Activated naive CD4-positive, alpha-beta T cell treated with anti-CD3 and anti-CD28 coated beads, Interleukin-2, amount 50 U/mL, for 24 hours (primary cell): ENCODE data around the gene GLIS2.

ENCODE experiments used
- H3K27ac Mint-ChIP-seq: one replicate; pipeline ENCODE4 v1.8.0; 2021; ENCODE audit warnings: mild to moderate bottlenecking, mixed read lengths
- H3K27me3 Mint-ChIP-seq: one replicate; pipeline ENCODE4 v1.8.0; 2021; ENCODE audit warnings: mixed read lengths
- H3K36me3 Mint-ChIP-seq: one replicate; pipeline ENCODE4 v1.8.0; 2021; ENCODE audit warnings: mixed read lengths
- H3K4me1 Mint-ChIP-seq: one replicate; pipeline ENCODE4 v1.8.0; 2021; ENCODE audit warnings: mixed read lengths
- H3K4me3 Mint-ChIP-seq: one replicate; pipeline ENCODE4 v1.8.0; 2021; ENCODE audit warnings: mild to moderate bottlenecking, mixed read lengths
- H3K9me3 Mint-ChIP-seq: one replicate; pipeline ENCODE4 v1.8.0; 2021; ENCODE audit warnings: mixed read lengths

Gene GLIS2

DNA sequence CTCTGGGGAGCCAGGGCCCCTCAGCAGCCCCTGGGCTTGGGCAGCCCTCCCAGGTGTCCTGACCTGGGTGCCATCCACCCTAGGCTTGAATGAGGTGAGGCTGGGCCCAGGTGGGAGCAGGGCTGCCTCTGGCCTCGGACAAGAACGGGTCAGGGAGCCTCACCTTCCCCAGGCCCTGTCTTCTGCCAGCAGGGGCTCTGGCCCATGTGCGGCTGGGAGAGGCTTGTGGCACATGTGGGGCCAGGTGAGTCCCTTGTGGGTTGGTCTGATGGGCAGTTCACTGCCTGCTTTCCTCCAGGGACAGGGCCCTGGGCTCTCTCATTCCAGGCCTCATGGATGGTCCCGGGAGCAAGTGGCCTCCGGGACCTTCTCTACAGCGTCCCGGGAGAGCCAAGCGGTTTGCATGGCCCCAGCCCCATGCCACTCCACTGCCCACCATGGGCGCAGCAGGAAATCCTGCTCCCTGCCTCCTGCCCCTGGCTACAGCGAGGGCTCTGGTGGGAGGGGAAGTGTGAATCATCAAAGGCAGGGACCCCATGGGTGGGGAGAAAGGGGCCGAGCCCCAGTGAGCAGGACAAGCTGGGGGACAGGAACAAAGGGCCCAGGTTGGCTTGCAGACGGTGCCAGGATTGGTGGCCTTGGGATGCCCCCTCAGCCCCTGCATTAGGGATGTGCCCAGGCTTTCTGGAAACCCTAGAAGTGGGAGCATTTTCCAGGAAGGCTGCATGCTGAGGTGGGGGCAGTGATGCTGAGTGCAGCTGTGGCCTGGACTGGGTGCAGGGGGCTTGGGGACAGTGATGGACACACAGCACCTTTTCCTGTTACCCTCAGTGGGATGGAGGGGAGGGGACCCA is 68.0 kb downstream of the GLIS2 start:
- no peaks in the 10 kb centered on the region for H3K9me3 Mint-ChIP-seq

DNA sequence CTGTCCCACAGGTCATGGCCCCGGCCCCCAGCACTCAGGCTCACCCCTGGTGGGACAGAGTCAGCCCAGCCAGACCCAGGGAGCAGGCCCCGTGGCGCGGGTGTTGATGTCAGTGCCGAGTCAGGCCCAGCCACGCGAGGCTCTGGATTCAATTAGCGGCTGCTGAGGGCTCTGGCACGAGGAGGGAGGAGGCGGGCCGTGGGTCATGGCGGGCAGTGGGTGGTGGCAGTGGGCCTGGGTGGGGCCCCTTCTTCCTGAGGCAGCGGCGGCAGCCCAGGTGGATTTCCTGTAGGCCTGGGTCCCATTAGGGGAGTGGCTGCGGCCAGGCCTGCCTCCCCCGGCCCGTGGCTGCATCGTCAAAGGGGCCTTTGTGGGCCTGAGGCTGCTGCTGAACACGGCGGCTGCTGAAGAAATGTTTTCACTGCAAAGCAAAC is 68.7 kb downstream of the GLIS2 start:
- no peak overlapping the region for H3K27ac Mint-ChIP-seq
- no peaks in the 10 kb centered on the region for H3K27me3 Mint-ChIP-seq
- H3K4me1 Mint-ChIP-seq, result no peaks in the 10 kb centered on the region
- H3K4me3 Mint-ChIP-seq, result no peak overlapping the region
- no peaks in the 10 kb centered on the region for H3K9me3 Mint-ChIP-seq
- no peaks in the 10 kb centered on the region for H3K36me3 Mint-ChIP-seq

More for the DNA sequence above, 68.0 kb downstream of the GLIS2 start:
- Mint-ChIP-seq H3K27me3 (no peaks in the 10 kb centered on the region), H3K27ac (no peak overlapping the region), H3K4me3 (no peak overlapping the region), H3K36me3 (no peaks in the 10 kb centered on the region), H3K4me1 (no peaks in the 10 kb centered on the region)

DNA sequence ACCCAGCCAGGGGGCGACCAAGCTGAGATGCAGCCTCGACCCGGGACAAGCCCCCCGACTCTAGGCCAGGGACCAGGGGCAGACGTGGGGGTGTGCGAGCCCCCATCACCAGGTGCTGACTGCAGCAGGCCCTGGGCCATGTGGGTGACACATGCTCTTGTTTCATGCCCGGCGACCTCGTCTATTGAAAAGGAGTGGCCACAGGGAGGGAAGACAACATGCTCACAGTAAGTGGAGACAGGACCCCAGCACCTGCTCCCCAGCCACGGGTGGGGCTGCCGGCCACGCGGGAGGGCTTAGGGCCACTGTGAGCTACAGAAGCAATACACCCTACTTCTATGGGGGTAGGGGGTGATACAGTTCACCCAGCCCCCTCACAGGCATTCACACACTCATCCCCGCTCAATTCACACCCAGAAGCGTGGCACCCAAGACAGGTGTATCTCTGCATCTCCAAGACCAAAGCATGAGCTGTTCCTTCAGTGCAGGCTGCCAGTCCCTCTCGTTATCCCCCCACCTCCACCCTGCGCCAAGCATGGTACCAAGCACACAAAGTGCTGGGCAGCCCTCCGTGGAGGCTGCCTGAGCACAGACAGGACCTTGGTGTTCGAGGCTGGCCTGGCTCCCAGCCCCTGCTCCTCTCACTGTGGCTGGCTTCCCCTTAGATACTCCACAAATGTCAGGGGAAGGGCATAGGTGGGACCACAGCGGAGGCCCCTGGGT is 69.4 kb downstream of the GLIS2 start:
- Mint-ChIP-seq H3K4me3 (no peak overlapping the region), H3K36me3 (no peaks in the 10 kb centered on the region), H3K27me3 (no peaks in the 10 kb centered on the region), H3K9me3 (no peaks in the 10 kb centered on the region), H3K4me1 (no peaks in the 10 kb centered on the region), H3K27ac (no peak overlapping the region)

DNA sequence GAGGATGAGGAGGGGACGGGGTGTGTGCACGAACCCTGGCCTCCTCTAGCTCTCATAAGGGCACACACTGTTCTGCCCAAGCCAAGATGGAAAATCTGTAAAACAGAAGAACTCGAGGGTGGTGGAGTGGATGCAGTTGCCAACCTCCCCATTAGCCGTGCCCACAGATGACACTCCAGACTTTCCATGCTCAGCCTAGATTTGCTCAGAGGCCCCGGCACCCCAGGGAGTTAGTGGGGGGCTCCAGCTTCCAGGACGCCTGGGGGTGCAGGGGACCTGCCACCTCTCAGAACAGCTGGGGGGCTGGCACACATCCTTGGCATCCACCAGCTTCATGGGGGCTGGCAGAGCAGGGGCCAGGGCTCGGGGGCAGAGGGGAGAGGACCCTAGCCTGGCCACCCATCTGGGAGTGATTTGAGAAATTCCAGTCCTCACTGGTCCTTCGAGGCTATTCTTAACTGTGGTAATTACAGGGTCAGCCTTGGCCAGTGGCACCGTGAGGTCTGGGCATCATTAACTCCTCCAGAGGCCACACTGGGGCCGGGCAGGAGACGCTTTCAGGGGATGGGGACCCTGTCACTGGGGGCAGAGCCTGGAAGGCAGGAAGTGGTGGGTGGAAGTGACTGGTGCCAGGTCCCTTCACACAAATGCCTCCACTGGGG is 70.1 kb downstream of the GLIS2 start:
- Mint-ChIP-seq H3K9me3 (no peaks in the 10 kb centered on the region), H3K27ac (no peak overlapping the region), H3K4me3 (no peak overlapping the region), H3K27me3 (no peaks in the 10 kb centered on the region), H3K4me1 (no peaks in the 10 kb centered on the region), H3K36me3 (no peaks in the 10 kb centered on the region)

DNA sequence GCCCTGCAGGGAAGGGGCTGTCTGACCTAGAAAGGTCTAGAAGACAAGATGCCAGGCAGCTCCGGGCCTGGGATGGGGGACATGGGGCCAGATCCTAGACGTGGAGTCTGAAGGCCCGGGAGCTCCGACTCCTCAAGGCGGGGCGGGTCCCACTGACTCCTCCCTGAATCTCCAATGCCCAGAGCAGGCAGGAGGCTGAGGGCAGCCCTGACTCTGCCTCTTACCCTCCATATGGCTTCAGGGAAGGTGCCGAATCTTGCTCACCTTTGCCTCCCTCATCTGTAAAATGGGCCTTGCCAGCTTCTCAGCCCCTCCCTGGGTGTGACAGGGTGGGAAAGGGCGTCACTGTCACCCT is 70.6 kb downstream of the GLIS2 start:
- H3K27me3 Mint-ChIP-seq, result no peaks in the 10 kb centered on the region
- H3K36me3 Mint-ChIP-seq, result no peaks in the 10 kb centered on the region
- no peaks in the 10 kb centered on the region for H3K4me1 Mint-ChIP-seq
- no peak overlapping the region for H3K4me3 Mint-ChIP-seq
- no peak overlapping the region for H3K27ac Mint-ChIP-seq
- H3K9me3 Mint-ChIP-seq, result no peaks in the 10 kb centered on the region

DNA sequence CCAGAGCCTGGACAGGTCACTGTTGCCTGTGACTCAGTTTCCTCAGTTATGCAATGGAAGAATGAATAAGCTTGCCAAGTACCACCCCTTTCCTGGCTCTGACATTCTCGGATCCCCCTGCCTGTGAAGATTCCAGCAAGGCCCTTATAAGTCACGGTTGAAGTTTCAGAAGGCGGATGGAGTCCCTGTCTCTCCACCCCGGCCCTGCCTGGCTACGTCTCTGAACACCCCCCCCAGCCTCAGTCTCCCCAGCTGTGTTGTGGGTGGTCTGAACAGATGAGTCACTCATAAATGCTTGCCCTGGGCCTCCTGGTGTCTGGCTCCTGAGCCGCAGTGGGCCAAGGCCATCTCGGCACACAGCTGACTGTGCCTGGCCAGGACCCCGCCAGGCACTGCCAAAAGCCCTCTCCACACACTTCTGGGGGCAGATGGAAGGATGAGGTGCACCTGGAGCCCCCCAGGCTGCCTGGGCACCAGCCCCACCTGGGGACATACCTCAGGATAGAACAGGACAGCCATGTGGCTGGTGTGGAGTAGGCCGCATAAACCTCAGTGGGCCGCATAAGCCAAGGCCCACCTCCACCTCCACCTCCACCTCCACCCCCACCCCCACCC is 71.2 kb downstream of the GLIS2 start:
- Mint-ChIP-seq H3K36me3 (no peaks in the 10 kb centered on the region), H3K9me3 (no peaks in the 10 kb centered on the region), H3K4me1 (no peaks in the 10 kb centered on the region), H3K4me3 (no peak overlapping the region), H3K27me3 (no peaks in the 10 kb centered on the region), H3K27ac (no peak overlapping the region)

DNA sequence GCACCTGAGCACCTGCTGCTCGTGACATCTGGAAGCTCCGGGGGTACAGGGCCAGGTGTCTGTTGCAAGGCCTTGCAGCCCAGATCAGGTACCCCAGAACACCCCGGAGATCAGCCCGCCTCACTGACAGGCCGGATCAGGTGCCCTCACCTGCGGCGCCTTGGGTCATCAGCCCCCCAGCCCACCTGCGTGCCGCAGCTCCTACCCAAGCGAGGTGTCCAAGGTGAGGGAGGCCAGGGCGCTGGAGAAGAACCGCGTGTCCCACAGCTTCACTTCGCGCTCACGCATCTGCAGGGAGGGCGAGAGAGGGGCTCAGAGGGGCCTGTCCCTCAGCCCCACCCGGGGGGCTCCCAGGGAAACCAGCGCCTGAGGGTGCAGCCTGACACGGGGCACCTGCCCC is 71.9 kb downstream of the GLIS2 start:
- Mint-ChIP-seq H3K4me1 (no peaks in the 10 kb centered on the region), H3K27ac (no peak overlapping the region), H3K9me3 (no peaks in the 10 kb centered on the region), H3K36me3 (no peaks in the 10 kb centered on the region), H3K27me3 (no peaks in the 10 kb centered on the region), H3K4me3 (no peak overlapping the region)

DNA sequence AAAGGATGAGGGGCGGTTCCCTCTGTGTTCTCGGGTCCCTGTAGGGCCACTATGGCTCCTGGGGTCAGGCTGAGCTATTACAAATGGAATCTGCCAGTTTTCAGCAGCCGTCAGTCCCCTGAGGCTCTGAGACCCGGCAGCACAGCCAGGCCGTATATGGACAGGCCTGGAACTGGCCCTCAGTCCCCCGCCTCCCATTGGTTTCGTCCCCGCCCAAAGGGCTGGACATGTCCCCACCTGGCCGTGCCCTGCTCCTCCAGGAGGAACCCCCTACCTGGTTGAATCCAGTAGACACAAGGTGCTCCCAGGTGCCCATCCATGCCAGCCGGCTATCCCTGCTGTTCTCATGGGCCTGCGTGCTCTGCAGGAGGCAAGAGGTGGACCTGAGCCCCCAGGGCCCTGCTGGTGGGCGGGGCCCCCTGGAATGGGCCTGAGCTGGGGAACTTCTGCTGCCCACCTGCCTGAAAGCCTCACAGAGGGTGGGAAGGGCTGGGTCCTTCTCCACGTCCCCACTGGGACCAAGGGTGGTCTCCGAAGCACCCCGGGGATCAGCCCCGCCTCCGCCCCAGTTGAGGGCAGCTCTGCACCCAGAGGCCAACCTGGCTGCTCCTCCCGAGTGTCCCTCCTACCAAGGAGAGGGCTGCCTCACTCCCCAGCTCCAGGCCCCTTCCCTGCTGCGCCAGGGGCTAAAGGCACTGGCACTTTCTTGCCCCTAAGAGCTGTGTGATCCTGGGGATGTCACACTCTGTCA is 72.6 kb downstream of the GLIS2 start:
- H3K27ac Mint-ChIP-seq, result no peak overlapping the region
- no peaks in the 10 kb centered on the region for H3K9me3 Mint-ChIP-seq

More for the DNA sequence above, 72.6 kb downstream of the GLIS2 start:
- Mint-ChIP-seq H3K4me3 (no peak overlapping the region), H3K4me1 (no peaks in the 10 kb centered on the region), H3K27me3 (no peaks in the 10 kb centered on the region), H3K36me3 (no peaks in the 10 kb centered on the region)
